ENCODE measurements around the gene KLC4.

DNA sequence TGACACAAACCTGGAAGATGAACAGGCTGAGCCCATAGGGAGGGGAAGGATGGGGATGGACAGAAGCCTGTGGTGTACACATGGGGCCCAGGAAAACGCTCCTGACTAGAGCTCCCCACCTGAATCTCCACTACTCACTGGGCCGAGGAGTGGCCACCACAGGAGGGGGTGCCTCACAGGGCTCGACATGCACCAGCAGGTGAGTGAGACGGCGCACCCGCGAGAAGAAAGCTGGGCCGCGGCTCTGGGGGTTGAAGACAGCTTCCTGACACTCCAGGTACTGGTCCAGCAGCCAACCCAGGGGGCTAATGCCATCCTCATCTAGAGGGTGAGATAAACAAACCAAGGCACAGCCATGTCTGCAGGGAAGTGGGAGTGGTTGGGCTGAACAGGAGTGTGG lies 16.1 kb upstream of the KLC4 start:
- TF ChIP-seq, protein P1, sequence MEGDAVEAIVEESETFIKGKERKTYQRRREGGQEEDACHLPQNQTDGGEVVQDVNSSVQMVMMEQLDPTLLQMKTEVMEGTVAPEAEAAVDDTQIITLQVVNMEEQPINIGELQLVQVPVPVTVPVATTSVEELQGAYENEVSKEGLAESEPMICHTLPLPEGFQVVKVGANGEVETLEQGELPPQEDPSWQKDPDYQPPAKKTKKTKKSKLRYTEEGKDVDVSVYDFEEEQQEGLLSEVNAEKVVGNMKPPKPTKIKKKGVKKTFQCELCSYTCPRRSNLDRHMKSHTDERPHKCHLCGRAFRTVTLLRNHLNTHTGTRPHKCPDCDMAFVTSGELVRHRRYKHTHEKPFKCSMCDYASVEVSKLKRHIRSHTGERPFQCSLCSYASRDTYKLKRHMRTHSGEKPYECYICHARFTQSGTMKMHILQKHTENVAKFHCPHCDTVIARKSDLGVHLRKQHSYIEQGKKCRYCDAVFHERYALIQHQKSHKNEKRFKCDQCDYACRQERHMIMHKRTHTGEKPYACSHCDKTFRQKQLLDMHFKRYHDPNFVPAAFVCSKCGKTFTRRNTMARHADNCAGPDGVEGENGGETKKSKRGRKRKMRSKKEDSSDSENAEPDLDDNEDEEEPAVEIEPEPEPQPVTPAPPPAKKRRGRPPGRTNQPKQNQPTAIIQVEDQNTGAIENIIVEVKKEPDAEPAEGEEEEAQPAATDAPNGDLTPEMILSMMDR (IDR thresholded peaks at IDR 0.05), result no peak
- no peak for TF ChIP-seq POLR2A (IDR thresholded peaks at IDR 0.05)
